Measurements from ENCODE around the gene DPH2. TPM values are rescaled to one million over a fixed set of nuclear protein-coding genes. Genes with fewer than 3 reads are reported as not detected.

The DPH2 gene
- total and polyA plus RNA-seq, 12 donors: 12.0 to 48.0 (median 24.5) TPM

DNA sequence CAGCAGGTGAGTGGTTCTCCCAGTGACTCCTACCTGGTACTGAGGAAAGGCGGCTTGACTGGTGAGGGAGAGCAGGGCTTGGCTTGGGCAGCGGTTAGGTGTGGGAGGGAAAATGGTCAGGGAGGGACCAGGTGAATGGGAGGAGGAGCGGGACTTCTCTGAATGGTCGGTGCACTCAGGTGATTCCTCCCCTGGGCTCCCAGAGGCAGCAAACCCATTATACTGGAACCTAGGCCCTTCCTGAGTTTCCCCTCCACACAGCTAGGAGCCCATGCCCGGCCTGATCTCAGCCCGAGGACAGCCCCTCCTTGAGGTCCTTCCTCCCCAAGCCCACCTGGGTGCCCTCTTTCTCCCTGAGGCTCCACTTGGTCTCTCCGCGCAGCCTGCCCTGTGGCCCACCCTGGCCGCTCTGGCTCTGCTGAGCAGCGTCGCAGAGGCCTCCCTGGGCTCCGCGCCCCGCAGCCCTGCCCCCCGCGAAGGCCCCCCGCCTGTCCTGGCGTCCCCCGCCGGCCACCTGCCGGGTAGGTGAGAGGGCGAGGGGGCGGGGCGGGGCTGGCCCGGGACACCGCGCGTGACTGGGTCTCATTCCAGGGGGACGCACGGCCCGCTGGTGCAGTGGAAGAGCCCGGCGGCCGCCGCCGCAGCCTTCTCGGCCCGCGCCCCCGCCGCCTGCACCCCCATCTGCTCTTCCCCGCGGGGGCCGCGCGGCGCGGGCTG lies 33.9 kb upstream of the DPH2 start:
- no peaks in the 10 kb centered on the region for H3K9me3 ChIP-seq (replicated peaks in 1 of 3)
- TF ChIP-seq, protein P1, sequence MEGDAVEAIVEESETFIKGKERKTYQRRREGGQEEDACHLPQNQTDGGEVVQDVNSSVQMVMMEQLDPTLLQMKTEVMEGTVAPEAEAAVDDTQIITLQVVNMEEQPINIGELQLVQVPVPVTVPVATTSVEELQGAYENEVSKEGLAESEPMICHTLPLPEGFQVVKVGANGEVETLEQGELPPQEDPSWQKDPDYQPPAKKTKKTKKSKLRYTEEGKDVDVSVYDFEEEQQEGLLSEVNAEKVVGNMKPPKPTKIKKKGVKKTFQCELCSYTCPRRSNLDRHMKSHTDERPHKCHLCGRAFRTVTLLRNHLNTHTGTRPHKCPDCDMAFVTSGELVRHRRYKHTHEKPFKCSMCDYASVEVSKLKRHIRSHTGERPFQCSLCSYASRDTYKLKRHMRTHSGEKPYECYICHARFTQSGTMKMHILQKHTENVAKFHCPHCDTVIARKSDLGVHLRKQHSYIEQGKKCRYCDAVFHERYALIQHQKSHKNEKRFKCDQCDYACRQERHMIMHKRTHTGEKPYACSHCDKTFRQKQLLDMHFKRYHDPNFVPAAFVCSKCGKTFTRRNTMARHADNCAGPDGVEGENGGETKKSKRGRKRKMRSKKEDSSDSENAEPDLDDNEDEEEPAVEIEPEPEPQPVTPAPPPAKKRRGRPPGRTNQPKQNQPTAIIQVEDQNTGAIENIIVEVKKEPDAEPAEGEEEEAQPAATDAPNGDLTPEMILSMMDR (IDR thresholded peaks at IDR 0.05): no peak
- no peak for TF ChIP-seq POLR2A (IDR thresholded peaks at IDR 0.05)
- no peaks in the 10 kb centered on the region for H3K36me3 ChIP-seq (replicated peaks in 1 of 2)
- no peak overlapping the region for H3K27ac ChIP-seq
- H3K4me3 ChIP-seq: peak overlapping the region in 1 of 4 donors; percentile 47
- DNase-seq: no peak
- no peaks in the 10 kb centered on the region for H3K27me3 ChIP-seq
- H3K4me1 ChIP-seq (replicated peaks in 1 of 2): peaks cover 8 to 15% of the 10 kb centered on the region in 2 donors
- 12 to 67% (median 21%) methylated on average over 5 to 48 of the region's 48 CpGs for WGBS, 4 donors
- intact Hi-C loops (cut with DNase I): loop anchor here (2.0 to 10.0 kb wide), 3 partner anchors 171 to 401 kb away; partner anchors contain the start of gene PTPRF (in 1 of the 2)

DNA sequence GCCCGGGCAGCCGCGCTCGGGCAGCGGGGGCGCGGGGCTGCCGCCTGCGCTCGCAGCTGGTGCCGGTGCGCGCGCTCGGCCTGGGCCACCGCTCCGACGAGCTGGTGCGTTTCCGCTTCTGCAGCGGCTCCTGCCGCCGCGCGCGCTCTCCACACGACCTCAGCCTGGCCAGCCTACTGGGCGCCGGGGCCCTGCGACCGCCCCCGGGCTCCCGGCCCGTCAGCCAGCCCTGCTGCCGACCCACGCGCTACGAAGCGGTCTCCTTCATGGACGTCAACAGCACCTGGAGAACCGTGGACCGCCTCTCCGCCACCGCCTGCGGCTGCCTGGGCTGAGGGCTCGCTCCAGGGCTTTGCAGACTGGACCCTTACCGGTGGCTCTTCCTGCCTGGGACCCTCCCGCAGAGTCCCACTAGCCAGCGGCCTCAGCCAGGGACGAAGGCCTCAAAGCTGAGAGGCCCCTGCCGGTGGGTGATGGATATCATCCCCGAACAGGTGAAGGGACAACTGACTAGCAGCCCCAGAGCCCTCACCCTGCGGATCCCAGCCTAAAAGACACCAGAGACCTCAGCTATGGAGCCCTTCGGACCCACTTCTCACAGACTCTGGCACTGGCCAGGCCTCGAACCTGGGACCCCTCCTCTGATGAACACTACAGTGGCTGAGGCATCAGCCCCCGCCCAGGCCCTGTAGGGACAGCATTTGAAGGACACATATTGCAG lies 33.2 kb upstream of the DPH2 start:
- no peak for TF ChIP-seq POLR2A (IDR thresholded peaks at IDR 0.05)
- TF ChIP-seq, protein P1 (IDR thresholded peaks at IDR 0.05): peak in 2 of 6 experiments; percentile 5 to 10
- Histone ChIP-seq H3K4me1 (replicated peaks in 1 of 2) (peaks cover 8 to 15% of the 10 kb centered on the region in 2 donors), H3K27me3 (no peaks in the 10 kb centered on the region), H3K27ac (no peak overlapping the region), H3K36me3 (replicated peaks in 1 of 2) (no peaks in the 10 kb centered on the region), H3K9me3 (replicated peaks in 1 of 3) (no peaks in the 10 kb centered on the region), H3K4me3 (peak overlapping the region in 1 of 4 donors; percentile 47)
- 11 to 90% (median 35%) methylated on average over 2 to 56 of the region's 56 CpGs for WGBS, 4 donors
- peak in 3 of 7 donors; percentile 39 to 57 (median 43) for DNase-seq
- intact Hi-C loops (cut with DNase I): loop anchor here in 1 of 2 donors (10.0 kb wide), 1 partner anchor 402 kb away; the partner anchor contains the start of gene PTPRF

DNA sequence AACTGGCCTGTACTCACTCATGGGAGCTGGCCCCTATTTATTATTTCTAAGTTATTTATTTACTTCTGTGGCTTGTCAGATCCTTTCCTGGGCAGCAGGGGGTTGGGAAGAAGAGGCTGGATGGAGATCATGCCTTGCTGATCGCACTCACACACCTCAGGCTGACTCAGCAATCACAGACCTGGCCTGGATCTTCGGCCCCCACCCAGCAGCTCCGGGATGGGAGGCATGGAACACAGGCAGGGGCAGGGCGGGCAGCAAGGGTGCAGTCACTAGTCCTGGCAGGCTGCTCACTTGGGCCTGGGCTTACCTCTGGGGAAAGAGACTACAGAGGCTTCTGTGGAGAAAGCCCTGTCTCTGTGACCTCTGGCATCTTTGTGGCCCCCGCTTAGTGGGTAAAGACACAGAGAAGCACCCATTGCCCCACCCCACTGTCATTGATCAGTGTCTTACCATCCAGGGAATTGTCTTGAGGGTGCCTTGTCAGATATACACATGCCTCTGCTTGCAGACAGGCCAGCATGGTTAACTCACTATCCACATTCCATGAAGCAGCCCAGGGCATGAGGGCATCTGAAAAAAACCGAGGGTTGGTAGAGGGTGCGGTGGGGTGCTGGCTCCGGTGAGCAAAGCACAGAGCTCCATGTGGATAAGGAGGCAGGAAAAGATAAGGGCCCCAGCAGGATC lies 32.5 kb upstream of the DPH2 start:
- intact Hi-C loops (cut with DNase I): loop anchor here in 1 of 2 donors (10.0 kb wide), 1 partner anchor 403 kb away; the partner anchor contains the start of gene PTPRF
- no peak for DNase-seq
- WGBS, 4 donors: 88 to 93% (median 90%) methylated on average over 6 to 8 of the region's 8 CpGs

More for the DNA sequence above, 32.5 kb upstream of the DPH2 start:
- Histone ChIP-seq H3K36me3 (replicated peaks in 1 of 2) (no peaks in the 10 kb centered on the region), H3K27me3 (no peaks in the 10 kb centered on the region), H3K4me1 (replicated peaks in 1 of 2) (peaks cover 8 to 15% of the 10 kb centered on the region in 2 donors), H3K9me3 (replicated peaks in 1 of 3) (no peaks in the 10 kb centered on the region), H3K4me3 (no peak overlapping the region), H3K27ac (no peak overlapping the region)
- no peak for TF ChIP-seq POLR2A (IDR thresholded peaks at IDR 0.05)
- TF ChIP-seq, protein P1 (IDR thresholded peaks at IDR 0.05): no peak

Measured in adrenal gland (tissue), 12 donors.